ENCODE data around the gene KCNQ1.

KCNQ1 gene

GRCh38 chr11:2425506-2425905 lies 19.3 kb upstream of the KCNQ1 start:
- DNase-seq = no peak

- no peak for DNase-seq
Observed at GRCh38 chr11:2426221-2426620, 18.6 kb upstream of the KCNQ1 start.

DNA sequence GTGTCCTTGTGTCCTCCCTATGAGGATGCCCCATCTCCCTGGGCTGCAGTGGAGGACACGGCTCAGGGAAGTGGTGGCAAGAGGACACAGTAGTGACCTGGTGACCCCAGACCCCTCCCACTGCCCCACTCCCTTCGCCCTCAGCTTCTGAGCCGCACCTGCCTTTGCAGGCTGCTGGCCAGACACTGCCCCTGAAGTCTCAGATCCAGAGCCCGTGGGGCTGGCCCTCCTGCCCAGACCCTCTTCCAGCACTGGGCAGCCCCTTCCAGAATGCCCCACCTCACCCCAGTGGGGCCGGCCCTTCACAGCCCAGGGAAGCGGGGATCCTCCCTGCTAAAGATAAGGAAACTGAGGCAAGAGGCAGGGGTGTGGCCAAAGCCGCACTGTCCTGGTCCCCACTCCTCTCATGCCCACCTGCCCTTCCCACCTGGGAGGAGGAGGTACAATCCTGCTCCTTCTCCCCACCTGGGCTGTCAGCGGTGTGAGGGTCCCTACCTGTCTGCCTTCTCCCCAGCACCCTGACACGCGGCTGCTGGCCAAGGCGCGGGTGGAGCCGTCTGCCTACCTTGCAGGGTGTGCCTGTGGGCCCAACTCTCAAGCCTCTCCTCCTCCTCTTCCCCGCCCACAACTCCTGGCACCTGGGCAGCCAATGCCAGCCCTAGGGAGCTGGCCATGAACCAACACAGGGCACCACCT lies 17.8 kb upstream of the KCNQ1 start:
- DNase-seq = no peak

- DNase-seq = no peak
Observed at GRCh38 chr11:2427721-2428321, 17.0 kb upstream of the KCNQ1 start.

DNA sequence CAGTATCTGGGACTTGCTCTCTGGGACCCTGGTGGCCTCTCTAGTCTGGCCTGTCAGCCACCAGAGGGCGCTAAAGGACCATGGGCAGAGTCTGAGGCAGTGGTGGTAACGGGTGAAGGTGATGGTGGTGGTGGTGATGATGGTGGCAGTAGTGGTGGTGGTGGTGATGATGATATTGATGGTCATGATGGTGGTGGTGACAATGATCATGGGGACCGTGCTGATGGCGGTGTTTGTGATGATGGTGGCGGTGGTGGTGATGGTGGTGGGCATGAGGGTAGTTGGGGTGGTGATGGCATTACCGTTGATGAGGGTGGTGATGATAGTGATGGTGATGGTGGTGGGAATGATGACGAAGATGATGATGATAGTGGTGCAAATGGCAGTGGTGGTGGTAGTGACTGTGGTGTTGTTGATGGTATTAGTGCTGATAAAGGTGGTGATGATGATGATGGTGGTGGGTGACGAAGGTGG lies 16.4 kb upstream of the KCNQ1 start:
- DNase-seq = peak; percentile 50

DNA sequence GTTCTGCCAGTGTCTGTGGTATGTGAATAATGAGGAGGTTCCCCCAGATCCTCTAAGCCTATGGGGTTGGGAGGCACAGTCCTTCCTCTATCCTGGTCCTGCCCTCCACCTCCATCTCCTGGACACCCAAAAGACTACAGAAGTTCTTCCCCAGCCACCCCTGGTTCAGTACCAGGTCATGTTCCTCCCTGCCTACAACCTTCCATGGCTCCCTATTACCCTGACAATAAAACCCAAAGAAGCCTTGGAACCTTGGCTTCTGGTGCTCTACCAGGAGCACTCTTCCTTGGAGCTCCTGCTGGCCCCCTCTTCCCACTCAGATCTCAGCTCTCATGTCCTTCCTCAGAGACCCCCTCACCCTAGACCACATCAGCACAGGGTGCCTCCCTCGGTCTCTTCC lies 13.4 kb upstream of the KCNQ1 start:
- DNase-seq = no peak

GRCh38 chr11:2432171-2432621 lies 12.6 kb upstream of the KCNQ1 start:
- DNase-seq = no peak

DNA sequence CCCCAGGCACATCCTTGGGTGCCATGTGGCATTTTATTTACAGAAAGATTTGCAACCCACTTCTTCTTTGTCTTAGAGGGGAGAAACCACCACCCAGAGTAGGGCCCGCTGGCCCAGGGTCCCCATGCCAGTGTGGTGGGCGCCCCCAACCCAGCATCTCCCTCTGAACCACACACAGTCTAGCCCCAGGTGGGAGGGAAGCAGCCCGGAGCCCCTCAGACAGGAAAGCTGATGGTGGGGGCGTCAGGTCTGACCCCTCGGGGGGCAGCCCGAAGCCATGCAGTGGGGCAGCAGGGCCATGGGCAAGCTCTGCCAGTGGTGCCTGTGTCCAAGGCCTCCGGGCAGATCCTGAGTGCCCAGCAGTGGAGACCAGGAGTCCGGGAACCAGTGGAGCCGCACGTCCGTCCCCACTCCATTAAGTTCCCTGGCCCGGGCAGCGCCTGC lies 12.2 kb upstream of the KCNQ1 start:
- no peak for DNase-seq

- DNase-seq = no peak
Observed at GRCh38 chr11:2433106-2433925, 11.5 kb upstream of the KCNQ1 start.

DNA sequence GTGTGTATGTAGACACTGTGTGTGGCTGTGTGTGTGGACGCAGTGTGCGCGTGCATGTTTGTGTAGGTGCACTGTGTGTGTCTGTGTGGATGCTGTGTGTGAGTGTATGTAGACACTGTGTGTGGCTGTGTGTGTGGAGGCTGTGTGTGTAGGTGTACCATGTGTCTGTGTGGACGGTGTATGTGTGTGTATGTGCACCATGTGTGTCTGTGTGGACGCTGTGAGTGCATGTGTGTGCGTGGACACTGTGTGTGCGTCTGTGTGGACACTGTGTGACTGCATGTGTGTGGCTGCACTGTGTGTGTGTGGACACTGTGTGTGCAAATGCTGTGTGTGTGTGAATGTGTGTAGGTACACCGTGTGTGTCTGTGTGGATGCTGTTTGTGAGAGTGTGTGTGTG lies 10.8 kb upstream of the KCNQ1 start:
- no peak for DNase-seq

DNA sequence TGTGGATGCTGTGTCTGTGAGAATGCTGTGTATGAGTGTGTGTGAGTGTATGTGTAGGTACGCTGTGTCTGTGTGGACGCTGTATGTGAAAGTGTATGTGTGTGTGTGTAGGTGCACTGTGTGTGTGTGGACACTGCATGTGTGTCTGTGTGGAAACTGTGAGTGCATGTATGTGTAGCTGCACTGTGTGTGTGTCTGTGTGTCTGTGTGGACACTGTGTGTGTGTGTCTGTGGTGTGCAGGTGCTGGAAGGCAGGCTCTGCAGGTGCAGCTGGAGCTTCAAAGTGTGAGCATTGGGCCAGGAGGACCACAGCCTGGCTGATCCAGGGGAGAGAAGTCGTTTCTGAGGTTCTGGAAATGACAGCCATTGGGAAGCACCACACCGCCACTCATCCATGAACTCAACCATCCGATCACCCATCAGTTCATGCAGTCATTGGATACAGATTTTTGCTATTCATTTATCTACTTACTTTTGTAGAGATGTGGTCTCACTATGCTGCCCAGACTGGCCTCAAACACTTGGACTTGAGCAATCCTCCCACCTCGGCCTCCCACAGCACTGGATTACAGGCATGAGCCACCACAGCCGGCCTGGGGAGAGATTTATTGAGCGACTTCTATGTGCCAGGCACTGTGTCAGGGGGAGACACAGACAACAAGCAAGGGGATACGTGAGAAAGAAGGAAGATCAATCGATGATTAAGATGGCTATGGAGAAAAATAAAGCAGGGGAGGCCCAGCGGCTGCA lies 10.1 kb upstream of the KCNQ1 start:
- no peak for DNase-seq

GRCh38 chr11:2435288-2436012 lies 9.4 kb upstream of the KCNQ1 start:
- no peak for DNase-seq

DNA sequence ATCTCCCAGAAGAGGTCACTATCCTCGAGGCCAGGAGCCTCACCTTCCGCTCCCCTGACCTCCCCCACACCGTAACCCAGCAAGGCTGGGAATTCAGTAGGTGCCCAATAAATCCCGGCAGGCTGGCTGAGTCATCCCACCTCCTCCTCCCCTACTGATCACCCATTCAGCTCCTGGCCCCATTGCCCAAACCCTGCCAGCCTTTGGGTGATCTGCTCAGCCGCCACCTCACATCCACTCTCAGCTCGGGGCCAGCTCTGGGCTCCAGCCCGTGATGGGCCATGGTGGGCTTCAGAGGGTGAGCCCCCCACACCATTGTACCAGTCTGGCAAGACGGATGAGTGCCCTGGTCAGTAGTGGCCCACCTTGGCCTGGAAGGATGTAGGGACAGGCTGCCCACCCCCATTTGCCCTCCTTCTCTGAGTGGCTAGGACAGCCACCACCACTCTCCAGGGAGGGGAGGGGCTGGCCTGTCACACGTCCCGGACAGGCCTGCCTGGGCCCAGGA lies 8.7 kb upstream of the KCNQ1 start:
- no peak for DNase-seq

DNA sequence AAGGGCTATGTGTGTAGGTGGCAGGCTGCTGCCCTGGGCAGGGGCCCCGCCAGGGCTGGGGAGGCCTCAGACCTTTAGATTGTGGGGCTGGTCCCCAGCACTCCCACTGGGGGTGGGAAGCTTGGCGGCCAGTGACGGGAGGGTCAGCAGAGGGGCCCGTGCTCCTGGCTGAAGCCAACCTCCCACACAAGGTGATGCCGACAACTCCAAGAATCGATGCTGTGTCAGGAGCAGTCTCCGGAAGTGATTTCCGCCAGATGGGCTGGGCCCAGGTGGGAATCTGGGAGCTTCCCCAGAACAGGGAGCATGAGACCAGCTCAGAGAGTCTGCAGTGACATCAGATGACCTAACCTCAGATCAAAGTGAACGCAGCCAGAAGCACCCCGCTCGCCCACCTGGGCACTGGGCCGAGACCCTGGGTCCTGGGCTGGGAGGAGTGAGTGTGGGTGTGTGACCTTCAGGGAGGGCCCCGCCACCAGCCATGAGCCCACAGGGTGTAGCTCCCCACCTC lies 8.2 kb upstream of the KCNQ1 start:
- no peak for DNase-seq

- no peak for DNase-seq
Observed at GRCh38 chr11:2437516-2437915, 7.3 kb upstream of the KCNQ1 start.

DNA sequence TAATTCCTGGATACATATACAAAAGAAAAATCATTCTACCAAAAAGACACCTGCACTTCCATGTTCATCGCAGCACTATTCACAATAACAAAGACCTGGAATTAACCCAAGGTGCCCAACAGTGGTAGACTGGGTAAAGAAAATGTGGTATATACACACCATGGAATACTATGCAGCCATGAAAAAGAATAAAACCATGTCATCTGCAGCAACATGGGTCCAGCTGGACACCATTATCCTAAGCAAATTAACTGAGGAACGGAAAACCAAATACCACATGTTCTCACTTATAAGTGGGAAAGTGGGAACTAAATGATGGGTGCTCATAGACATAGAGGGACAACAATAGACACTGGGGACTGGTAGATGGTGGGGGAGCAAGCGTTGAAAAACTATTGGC lies 5.0 kb upstream of the KCNQ1 start:
- no peak for DNase-seq

- DNase-seq = no peak
Observed at GRCh38 chr11:2440646-2441045, 4.2 kb upstream of the KCNQ1 start.

DNA sequence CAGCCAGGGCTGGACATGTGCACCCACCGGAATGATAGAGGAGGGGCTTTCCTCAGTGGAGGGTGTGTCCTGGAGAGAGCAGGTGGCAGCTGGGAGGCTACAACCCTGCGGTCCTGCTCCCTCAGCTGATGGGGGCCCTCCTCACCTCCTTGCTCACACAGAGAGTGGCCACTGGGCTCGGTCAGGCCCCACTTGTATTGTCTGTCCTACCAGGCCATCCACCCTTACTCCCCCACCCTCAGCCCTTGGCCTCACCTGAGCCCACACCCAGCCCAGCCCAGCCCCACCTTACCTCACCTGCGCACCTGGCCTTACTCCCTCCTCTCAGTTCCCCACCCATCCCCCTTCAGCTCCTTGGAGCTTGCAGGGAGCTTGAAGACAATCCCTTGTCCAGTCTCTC lies 3.6 kb upstream of the KCNQ1 start:
- DNase-seq = no peak

GRCh38 chr11:2442589-2442988 lies 2.2 kb upstream of the KCNQ1 start:
- no peak for DNase-seq

GRCh38 chr11:2443406-2443805 lies 1.4 kb upstream of the KCNQ1 start:
- DNase-seq = no peak

DNA sequence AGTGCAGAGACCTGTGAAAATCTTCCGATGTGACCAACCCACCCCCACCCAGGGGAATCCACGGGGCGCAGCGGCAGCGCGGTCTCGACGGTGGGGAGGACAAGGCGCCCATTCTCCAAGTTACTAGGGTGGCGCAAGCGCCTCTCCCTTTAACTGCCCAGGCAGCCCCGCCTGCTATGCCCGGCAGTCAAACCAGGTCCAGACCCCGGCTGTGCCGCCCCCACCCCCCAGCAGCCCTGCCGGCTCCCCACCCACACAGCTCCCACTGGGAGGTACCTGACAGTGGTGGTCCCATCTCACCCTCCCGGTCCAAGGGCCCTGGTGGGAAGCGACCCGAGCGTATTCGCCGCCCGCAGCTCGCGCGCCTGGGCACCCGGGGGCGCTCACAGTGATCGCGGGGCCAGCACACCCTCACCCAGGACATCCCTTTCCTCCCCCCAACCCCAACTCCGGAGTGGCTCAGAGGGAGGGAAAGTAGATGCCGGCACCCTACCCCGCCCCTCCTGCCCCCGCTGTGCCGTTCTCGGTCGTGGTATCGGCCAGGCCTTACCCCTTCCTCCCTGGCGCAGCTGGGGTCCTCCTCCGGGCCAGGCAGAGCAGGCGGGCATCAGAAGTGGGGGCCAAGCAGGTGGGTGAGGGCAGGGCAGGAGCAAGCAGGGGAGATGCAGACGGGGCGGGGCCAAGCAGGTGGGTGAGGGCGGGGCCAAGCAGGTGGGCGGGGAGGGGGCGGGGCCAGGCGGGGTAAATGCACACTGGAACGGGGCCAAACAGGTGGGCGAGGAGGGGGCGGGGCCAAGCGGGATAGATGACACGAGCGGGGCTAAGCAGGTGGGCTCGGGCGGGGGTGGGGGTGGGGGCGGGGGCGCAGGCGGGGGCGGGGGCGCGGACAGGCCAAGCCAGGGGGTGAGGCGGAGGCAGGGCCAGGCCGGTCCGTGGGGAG lies 657 bp upstream of the KCNQ1 start, which contains the start of gene TRPM5:
TSS of gene TRPM5 (minus strand) at position 634 of the 940 bp plus-strand sequence. CDS start 21,478 bp downstream, outside the sequence.
- no peak for DNase-seq
